ENCODE results near the gene THTPA. TPM values are rescaled to one million over a fixed set of nuclear protein-coding genes. Genes with fewer than 3 reads are reported as not detected.

The THTPA gene
- total and polyA plus RNA-seq, 2 of the 13 experiments (the other 11 are each of a cell fraction or from before 2014, with no cell fraction given) = 7.4 to 8.7 TPM

DNA sequence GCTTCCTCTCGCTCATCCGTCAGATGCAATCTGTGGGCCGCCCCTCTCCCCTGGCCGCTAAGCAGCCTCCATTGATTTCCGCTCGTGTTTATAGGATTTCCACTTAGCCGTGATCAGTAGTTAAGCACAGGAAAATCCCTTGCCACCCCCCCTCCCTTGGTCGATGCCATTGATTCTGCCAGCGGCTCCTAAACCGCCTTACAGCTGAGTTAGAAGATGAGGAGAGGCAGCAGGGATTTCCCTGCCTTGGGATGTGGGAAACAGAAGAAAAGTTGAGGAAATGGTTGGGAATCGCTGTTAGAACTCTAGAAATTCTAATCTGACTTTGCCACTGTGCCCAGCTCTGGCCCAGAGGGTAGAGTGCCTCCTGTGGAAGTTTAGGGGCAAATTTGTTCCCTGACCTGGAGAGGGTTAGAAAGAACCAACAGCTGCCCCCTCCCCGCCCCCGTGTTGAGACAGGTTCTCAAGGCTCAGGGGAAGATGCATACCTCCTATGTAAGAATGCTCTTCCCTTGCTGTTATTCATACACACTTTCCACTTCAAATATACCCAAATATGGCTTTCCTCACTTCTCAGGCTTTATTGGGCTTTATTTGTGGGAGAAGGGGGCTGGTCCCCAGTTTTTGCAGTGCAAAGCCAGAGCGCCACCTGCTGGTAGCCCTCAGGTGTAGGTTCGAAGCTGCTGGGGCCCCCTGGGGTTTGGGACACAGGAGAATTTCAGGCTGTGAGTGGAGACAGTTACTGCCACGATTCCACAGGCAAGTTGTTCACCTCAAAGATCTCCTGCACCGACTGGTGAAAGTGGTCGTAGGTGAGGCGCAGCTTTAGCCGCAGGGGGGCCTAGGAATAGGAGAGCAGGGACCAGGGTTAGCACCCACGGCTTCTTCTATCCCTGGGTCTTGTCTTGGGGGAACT lies 3.2 kb downstream of the THTPA start:
- Histone ChIP-seq H4K20me1 (ENCODE audit: insufficient read depth, low read length) (peaks cover 13% of the 10 kb centered on the region; the same call in 1 of the 2 replicates), H3K27ac (ENCODE audit: extremely low read length, insufficient read depth, low read length) (peak overlapping the region; percentile 2), H3K4me2 (ENCODE audit: low read depth, low read length) (no peak overlapping the region), H3K4me1 (ENCODE audit: insufficient read depth, low read length) (peaks cover 47% of the 10 kb centered on the region), H3K36me3 (replicated peaks in 1 of 2; ENCODE audit: control insufficient read depth in 1 of 2, insufficient read depth in 2 of 2, low read length in 2 of 2) (peaks cover 38 to 52% of the 10 kb centered on the region in 2 experiments), H3K9ac (ENCODE audit: insufficient read depth, low read depth, low read length) (no peak overlapping the region), H3K4me3 (replicated peaks in 1 of 3; ENCODE audit: insufficient read depth in 1 of 3, low read depth in 2 of 3, low read length in 3 of 3) (no peak overlapping the region), H3K27me3 (ENCODE audit: control insufficient read depth in 1 of 2, insufficient read depth in 2 of 2, low read length in 2 of 2) (no peaks in the 10 kb centered on the region; a peak in 1 of 5 replicates), H3K79me2 (ENCODE audit: insufficient read depth, low read length) (peaks cover 9% of the 10 kb centered on the region), H3K9me3 (ENCODE audit: low read length) (no peaks in the 10 kb centered on the region), H2AFZ (ENCODE audit: low read length) (no peak overlapping the region)
- POLR2A ChIA-PET = interaction anchor here (0.7 to 7.6 kb wide), 17 partner anchors 8 to 273 kb away, joined by 3 to 113 read pairs (median 5); partner anchors contain the start of genes AP1G2, BCL2L2, HOMEZ and PABPN1
- intact Hi-C loops (cut with micrococcal nuclease; ENCODE audit: unreplicated experiment) = loop anchor here (5.0 kb wide), 1 partner anchor 292 kb away; no protein-coding TSS in a partner anchor
- peak; percentile 21 for FAIRE-seq
- no TSS peak for BruUV-seq (replicated peaks)
- peak; percentile 72 for DNase-seq (ENCODE audit: low spot score)
- WGBS (ENCODE audit: low lambda C conversion rate) = 82% methylated on average over 21 of the region's 21 CpGs
- in situ Hi-C loops (cut with HindIII; ENCODE audit: extremely low pct_ligation_motif_present, low pct_unique_long_range_greater_than_20kb) = loop anchor here (5.0 kb wide), 2 partner anchors 77 to 237 kb away; partner anchors contain the start of gene PABPN1
- no peak for ATAC-seq
- CTCF ChIA-PET (ENCODE audit: low intra/inter-chr PET ratio, low total read pairs) = interaction anchor here (0.6 to 10.9 kb wide), 6 partner anchors 20 to 566 kb away, joined by 3 to 275 read pairs (median 6); partner anchors contain the start of gene NGDN
- no peak for TF ChIP-seq IRF2 (CRISPR knock-in tag; IDR thresholded peaks at IDR 0.05)
- TF ChIP-seq ZNF841 (CRISPR knock-in tag; IDR thresholded peaks at IDR 0.05; ENCODE audit: borderline replicate concordance) = no peak
- TF ChIP-seq, protein P1, sequence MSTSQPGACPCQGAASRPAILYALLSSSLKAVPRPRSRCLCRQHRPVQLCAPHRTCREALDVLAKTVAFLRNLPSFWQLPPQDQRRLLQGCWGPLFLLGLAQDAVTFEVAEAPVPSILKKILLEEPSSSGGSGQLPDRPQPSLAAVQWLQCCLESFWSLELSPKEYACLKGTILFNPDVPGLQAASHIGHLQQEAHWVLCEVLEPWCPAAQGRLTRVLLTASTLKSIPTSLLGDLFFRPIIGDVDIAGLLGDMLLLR (CRISPR knock-in tag; IDR thresholded peaks at IDR 0.05) = 0 out of 2 replicates have a peak, but pooled peaks have one; percentile 22
- TF ChIP-seq, protein P2, sequence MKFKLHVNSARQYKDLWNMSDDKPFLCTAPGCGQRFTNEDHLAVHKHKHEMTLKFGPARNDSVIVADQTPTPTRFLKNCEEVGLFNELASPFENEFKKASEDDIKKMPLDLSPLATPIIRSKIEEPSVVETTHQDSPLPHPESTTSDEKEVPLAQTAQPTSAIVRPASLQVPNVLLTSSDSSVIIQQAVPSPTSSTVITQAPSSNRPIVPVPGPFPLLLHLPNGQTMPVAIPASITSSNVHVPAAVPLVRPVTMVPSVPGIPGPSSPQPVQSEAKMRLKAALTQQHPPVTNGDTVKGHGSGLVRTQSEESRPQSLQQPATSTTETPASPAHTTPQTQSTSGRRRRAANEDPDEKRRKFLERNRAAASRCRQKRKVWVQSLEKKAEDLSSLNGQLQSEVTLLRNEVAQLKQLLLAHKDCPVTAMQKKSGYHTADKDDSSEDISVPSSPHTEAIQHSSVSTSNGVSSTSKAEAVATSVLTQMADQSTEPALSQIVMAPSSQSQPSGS (CRISPR knock-in tag; IDR thresholded peaks at IDR 0.05) = no peak; the same call in 1 of the 2 replicates
- TF ChIP-seq SAFB2 (CRISPR knock-in tag; IDR thresholded peaks at IDR 0.05; ENCODE audit: borderline replicate concordance, low read depth) = no peak
- TF ChIP-seq RFXANK (CRISPR knock-in tag; IDR thresholded peaks at IDR 0.05) = no peak
- TF ChIP-seq, protein P3, sequence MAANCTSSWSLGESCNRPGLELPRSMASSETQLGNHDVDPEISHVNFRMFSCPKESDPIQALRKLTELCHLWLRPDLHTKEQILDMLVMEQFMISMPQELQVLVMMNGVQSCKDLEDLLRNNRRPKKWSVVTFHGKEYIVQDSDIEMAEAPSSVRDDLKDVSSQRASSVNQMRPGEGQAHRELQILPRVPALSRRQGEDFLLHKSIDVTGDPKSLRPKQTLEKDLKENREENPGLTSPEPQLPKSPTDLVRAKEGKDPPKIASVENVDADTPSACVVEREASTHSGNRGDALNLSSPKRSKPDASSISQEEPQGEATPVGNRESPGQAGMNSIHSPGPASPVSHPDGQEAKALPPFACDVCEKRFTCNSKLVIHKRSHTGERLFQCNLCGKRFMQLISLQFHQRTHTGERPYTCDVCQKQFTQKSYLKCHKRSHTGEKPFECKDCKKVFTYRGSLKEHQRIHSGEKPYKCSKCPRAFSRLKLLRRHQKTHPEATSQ (CRISPR knock-in tag; IDR thresholded peaks at IDR 0.05; ENCODE audit: borderline replicate concordance) = no peak
- no peak for TF ChIP-seq ZNF180 (CRISPR knock-in tag; IDR thresholded peaks at IDR 0.05; ENCODE audit: borderline replicate concordance, low read depth)
- TF ChIP-seq ESRRA (CRISPR knock-in tag; IDR thresholded peaks at IDR 0.05; ENCODE audit: low read depth) = no peak
- TF ChIP-seq TOPORS (CRISPR knock-in tag; IDR thresholded peaks at IDR 0.05) = no peak
- TF ChIP-seq ERF (CRISPR knock-in tag; IDR thresholded peaks at IDR 0.05) = peak; percentile 58; the same call in 1 of the 2 replicates
- TF ChIP-seq TEAD3 (CRISPR knock-in tag; optimal IDR thresholded peaks at IDR 0.05; ENCODE audit: borderline replicate concordance) = no peak
- no peak for TF ChIP-seq ZNF121 (CRISPR knock-in tag; IDR thresholded peaks at IDR 0.05)
- TF ChIP-seq ZNF746 (CRISPR knock-in tag; IDR thresholded peaks at IDR 0.05) = no peak
- peak; percentile 25; the same call in 1 of the 2 replicates for TF ChIP-seq HCFC1 (IDR thresholded peaks at IDR 0.05; ENCODE audit: low read depth, low read length)
- TF ChIP-seq, protein P4, sequence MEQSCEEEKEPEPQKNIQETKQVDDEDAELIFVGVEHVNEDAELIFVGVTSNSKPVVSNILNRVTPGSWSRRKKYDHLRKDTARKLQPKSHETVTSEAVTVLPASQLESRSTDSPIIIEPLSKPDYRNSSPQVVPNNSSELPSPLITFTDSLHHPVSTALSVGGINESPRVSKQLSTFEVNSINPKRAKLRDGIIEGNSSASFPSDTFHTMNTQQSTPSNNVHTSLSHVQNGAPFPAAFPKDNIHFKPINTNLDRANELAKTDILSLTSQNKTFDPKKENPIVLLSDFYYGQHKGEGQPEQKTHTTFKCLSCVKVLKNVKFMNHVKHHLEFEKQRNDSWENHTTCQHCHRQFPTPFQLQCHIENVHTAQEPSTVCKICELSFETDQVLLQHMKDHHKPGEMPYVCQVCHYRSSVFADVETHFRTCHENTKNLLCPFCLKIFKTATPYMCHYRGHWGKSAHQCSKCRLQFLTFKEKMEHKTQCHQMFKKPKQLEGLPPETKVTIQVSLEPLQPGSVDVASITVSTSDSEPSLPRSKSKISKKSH (CRISPR knock-in tag; IDR thresholded peaks at IDR 0.05; ENCODE audit: borderline replicate concordance) = peak; percentile 85; the same call in 1 of the 2 replicates
- TF ChIP-seq GTF2F1 (IDR thresholded peaks at IDR 0.05; ENCODE audit: low read length) = no peak
- TF ChIP-seq ZMYM3 (CRISPR knock-in tag; IDR thresholded peaks at IDR 0.05) = no peak
- TF ChIP-seq ZNF501 (CRISPR knock-in tag; IDR thresholded peaks at IDR 0.05) = no peak; the same call in 1 of the 2 replicates

Data from HepG2 (cell line).